Lower leg skin (tissue), 4 donors: ENCODE data around the gene PIGQ. TPM values are rescaled to one million over a fixed set of nuclear protein-coding genes. Genes with fewer than 3 reads are reported as not detected.

Experiments used
- DNase-seq, 2 donors: peaks; one replicate each; pipeline ENCODE4 v3.0.0-alpha.2; 2019; ENCODE audit warnings: low spot score in 2 of 2
- H3K4me3 ChIP-seq: fragments of 200-600 bp; sonication (generic); 2 replicates; pipeline ENCODE4 v1.5.1; 2017; ENCODE audit warnings: mild to moderate bottlenecking, low read depth; ENCODE audit not compliant: poor library complexity, severe bottlenecking
- CTCF ChIP-seq, 3 donors: fragments of 450-650 bp; IDR thresholded peaks; one replicate each; pipeline ENCODE4 v1.5.1; 2016; ENCODE audit warnings: antibody characterized with exemption in 3 of 3, mild to moderate bottlenecking in 3 of 3, moderate library complexity in 2 of 3
- POLR2A ChIP-seq, 2 donors: fragments of 450-650 bp; IDR thresholded peaks; one replicate each; pipeline ENCODE4 v1.6.1; 2016 to 2017; ENCODE audit warnings: antibody characterized with exemption in 2 of 2, mild to moderate bottlenecking in 1 of 2, moderate library complexity in 1 of 2
- WGBS, 2 donors: methylation state at CpG; one replicate each; pipeline ENCODE4 v1.1.5; 2018; 5-methylcytosine and 5-hydroxymethylcytosine counted together
- intact Hi-C: fragments of 100-400 bp; cut with DNase I; formaldehyde crosslinking; loops from one replicate; pipeline ENCODE4 v1.15.0; 2023; ENCODE audit warnings: low total_unique reads
- total RNA-seq, 4 donors: library from RNA; depleted of rRNA; stranded (reverse); fragments of >200 nt; gene quantifications; one replicate each; pipeline ENCODE4 v1.1.0, GENCODE V29; 2016

Gene PIGQ
- total RNA-seq, 4 donors from 2014 or later = 33.2 to 46.1 (median 43.5) TPM

- 1 to 8% methylated on average over 10 to 11 of the region's 55 CpGs for WGBS, 2 donors
- TF ChIP-seq CTCF (IDR thresholded peaks at IDR 0.05) = no peak
- no peak for TF ChIP-seq POLR2A (IDR thresholded peaks at IDR 0.05)
- H3K4me3 ChIP-seq = peak overlapping the region; percentile 48
- intact Hi-C loops = no loop called here
- DNase-seq = peak; percentile 55 to 91
Observed at GRCh38 chr16:528111-529011, 41.4 kb upstream of the PIGQ start.

- TF ChIP-seq POLR2A (IDR thresholded peaks at IDR 0.05) (no peak), CTCF (IDR thresholded peaks at IDR 0.05) (no peak)
- intact Hi-C loops = no loop called here
- DNase-seq = no peak
- H3K4me3 ChIP-seq = peak overlapping the region; percentile 48
- 24 to 32% methylated on average over 11 to 12 of the region's 12 CpGs for WGBS, 2 donors
Observed at GRCh38 chr16:529012-529575, 40.7 kb upstream of the PIGQ start.

GRCh38 chr16:530111-530817 is 39.5 kb upstream of the PIGQ start:
- 85 to 89% methylated on average over 12 to 20 of the region's 23 CpGs for WGBS, 2 donors
- DNase-seq = no peak
- H3K4me3 ChIP-seq = no peak overlapping the region
- intact Hi-C loops = no loop called here
- TF ChIP-seq POLR2A (IDR thresholded peaks at IDR 0.05) (no peak), CTCF (IDR thresholded peaks at IDR 0.05) (no peak)

- 85 to 87% methylated on average over 14 to 15 of the region's 16 CpGs for whole genome bisulfite sequencing, 2 donors
- TF ChIP-seq CTCF (IDR thresholded peaks at IDR 0.05) (no peak), POLR2A (IDR thresholded peaks at IDR 0.05) (no peak)
- DNase-seq = no peak
- no peak overlapping the region for H3K4me3 ChIP-seq
- intact Hi-C loops = no loop called here
Observed at GRCh38 chr16:531494-532125, 38.2 kb upstream of the PIGQ start.

- 85 to 87% methylated on average over 20 of the region's 30 CpGs for WGBS, 2 donors
- intact Hi-C loops = no loop called here
- DNase-seq = no peak
- TF ChIP-seq CTCF (IDR thresholded peaks at IDR 0.05) (no peak), POLR2A (IDR thresholded peaks at IDR 0.05) (no peak)
- no peak overlapping the region for H3K4me3 ChIP-seq
Observed at GRCh38 chr16:533391-534123, 36.2 kb upstream of the PIGQ start.
